ENCODE data around the gene ACTL10. TPM values are rescaled to one million over a fixed set of nuclear protein-coding genes. Genes with fewer than 3 reads are reported as not detected.
"Not testable (repeated sequence)": the region's sequence is repeated elsewhere in the genome, so short reads cannot be mapped to it uniquely, and the experiment has no call there.

The ACTL10 gene
- total and polyA plus RNA-seq, 7 donors = 0.54 to 4.5 (median 0.66) TPM

DNA sequence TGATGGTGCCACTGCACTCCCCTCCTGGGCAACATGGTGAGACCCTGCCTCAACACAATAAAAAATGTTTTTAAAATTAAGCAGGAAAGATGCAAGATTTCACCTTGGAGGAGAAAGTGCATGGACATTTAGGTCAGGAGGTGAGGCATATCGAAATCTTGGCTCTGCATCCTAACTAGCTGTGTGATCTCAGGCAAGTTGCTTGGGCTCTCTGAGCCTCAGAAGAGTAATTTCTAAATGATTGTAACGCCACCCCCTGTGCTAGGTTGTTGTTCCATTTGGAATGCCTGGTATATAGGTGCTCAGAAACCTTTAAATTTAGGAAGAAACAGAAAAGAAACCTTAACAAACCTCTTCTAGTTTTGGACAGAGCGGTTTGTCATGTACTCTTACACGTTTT, 40.6 kb upstream of the ACTL10 start:
- intact Hi-C loops (cut with DNase I) = no loop called here
- Histone ChIP-seq H3K27ac (no peak overlapping the region), H3K4me1 (no peaks in the 10 kb centered on the region), H3K9me3 (no peaks in the 10 kb centered on the region), H3K4me3 (no peak overlapping the region), H3K36me3 (peaks cover 14 to 85% (median 16%) of the 10 kb centered on the region in 4 donors), H3K27me3 (no peaks in the 10 kb centered on the region)
- no peak for TF ChIP-seq POLR2A (IDR thresholded peaks at IDR 0.05)
- TF ChIP-seq EP300 (IDR thresholded peaks at IDR 0.05) = no peak
- no peak for TF ChIP-seq CTCF (IDR thresholded peaks at IDR 0.05)
- TF ChIP-seq POLR2AphosphoS5 (IDR thresholded peaks at IDR 0.05) = no peak
- 97 to 98% methylated on average over 4 of the region's 4 CpGs for WGBS, 2 donors
- no peak for DNase-seq

GRCh38 chr20:33627577-33628216, 39.0 kb upstream of the ACTL10 start:
- WGBS, 2 donors = 96 to 98% methylated on average over 4 of the region's 4 CpGs
- Histone ChIP-seq H3K36me3 (peaks cover 14 to 91% (median 23%) of the 10 kb centered on the region in 4 donors), H3K9me3 (no peaks in the 10 kb centered on the region), H3K4me3 (no peak overlapping the region), H3K4me1 (no peaks in the 10 kb centered on the region), H3K27me3 (no peaks in the 10 kb centered on the region), H3K27ac (no peak overlapping the region)
- intact Hi-C loops (cut with DNase I) = no loop called here
- DNase-seq = no peak
- TF ChIP-seq EP300 (IDR thresholded peaks at IDR 0.05) (no peak), POLR2AphosphoS5 (IDR thresholded peaks at IDR 0.05) (no peak), POLR2A (IDR thresholded peaks at IDR 0.05) (no peak), CTCF (IDR thresholded peaks at IDR 0.05) (no peak)

DNA sequence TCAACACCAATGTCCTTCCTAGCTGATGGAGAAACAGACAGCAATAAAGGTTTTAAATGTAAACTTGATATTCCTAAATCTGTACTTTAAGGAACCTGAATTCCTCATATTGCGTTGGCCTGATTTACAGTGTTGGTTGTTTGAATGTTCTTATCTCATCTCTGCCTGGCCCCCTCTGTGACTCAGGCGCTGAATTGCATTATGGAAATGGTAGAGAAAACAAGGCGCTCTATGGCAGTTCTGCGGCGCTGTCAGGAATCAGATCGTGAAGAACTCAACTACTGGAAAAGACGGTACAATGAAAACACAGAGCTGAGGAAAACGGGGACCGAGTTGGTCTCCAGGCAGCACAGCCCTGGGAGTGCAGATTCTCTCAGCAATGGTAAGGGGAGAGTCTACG, 37.2 kb upstream of the ACTL10 start:
- Histone ChIP-seq H3K4me1 (no peaks in the 10 kb centered on the region), H3K27ac (no peak overlapping the region), H3K9me3 (no peaks in the 10 kb centered on the region), H3K36me3 (peaks cover 11 to 91% (median 23%) of the 10 kb centered on the region in 4 donors), H3K4me3 (no peak overlapping the region), H3K27me3 (no peaks in the 10 kb centered on the region)
- WGBS, 2 donors = 96 to 97% methylated on average over 10 of the region's 10 CpGs
- no peak for DNase-seq
- TF ChIP-seq POLR2AphosphoS5 (IDR thresholded peaks at IDR 0.05) (no peak), CTCF (IDR thresholded peaks at IDR 0.05) (no peak), EP300 (IDR thresholded peaks at IDR 0.05) (no peak), POLR2A (IDR thresholded peaks at IDR 0.05) (no peak)
- intact Hi-C loops (cut with DNase I) = no loop called here

DNA sequence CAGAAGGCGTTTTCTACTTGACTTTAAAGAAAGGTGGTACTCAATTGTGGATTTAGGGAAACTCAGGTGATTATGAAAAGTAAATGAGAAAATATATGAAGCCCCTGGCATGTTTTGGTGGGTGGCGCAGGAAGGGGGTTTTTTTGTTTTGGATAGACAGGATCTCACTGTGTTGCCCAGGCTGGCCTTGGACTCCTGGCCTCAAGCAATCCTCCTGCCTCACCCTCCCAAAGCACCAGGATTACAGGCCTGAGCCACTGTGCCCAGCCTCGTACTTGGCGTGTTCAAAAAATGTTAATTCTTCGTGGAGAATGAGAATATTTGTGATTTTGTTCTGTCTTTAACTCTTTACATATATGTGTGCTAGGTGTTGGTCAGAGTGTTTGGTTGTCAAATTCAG, 36.8 kb upstream of the ACTL10 start:
- Histone ChIP-seq H3K27me3 (no peaks in the 10 kb centered on the region), H3K9me3 (no peaks in the 10 kb centered on the region), H3K4me1 (no peaks in the 10 kb centered on the region), H3K36me3 (peaks cover 7 to 89% (median 22%) of the 10 kb centered on the region in 4 donors), H3K27ac (no peak overlapping the region), H3K4me3 (no peak overlapping the region)
- 93 to 94% methylated on average over 5 of the region's 5 CpGs for WGBS, 2 donors
- no peak for DNase-seq
- intact Hi-C loops (cut with DNase I) = no loop called here
- TF ChIP-seq EP300 (IDR thresholded peaks at IDR 0.05) = no peak
- TF ChIP-seq POLR2AphosphoS5 (IDR thresholded peaks at IDR 0.05) = no peak
- TF ChIP-seq POLR2A (IDR thresholded peaks at IDR 0.05) = no peak
- TF ChIP-seq CTCF (IDR thresholded peaks at IDR 0.05) = no peak

DNA sequence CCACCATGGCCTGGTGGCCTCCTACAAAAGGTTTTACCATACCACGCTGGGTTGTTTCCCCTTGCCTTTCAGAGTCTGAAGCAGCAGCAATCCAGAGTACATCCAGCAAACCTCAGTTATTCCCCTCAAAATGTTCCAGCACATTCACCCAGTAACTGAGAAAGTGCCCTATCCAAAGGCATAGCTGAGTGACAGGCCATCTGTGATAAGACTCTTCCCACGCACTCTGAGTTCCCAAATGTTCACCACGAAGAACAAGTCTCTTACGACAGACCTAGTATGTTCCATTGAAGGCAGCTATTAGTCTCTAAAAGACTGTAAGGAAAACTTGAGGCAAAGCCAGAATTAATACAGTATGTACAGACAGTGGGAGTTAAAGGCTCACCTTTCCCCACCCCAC, 36.2 kb upstream of the ACTL10 start:
- 96 to 97% methylated on average over 4 of the region's 4 CpGs for WGBS, 2 donors
- no peaks in the 10 kb centered on the region for H3K27me3 ChIP-seq
- H3K27ac ChIP-seq = no peak overlapping the region
- H3K9me3 ChIP-seq = no peaks in the 10 kb centered on the region
- intact Hi-C loops (cut with DNase I) = no loop called here
- no peak overlapping the region for H3K4me3 ChIP-seq
- peaks cover 4 to 89% (median 19%) of the 10 kb centered on the region in 4 donors for H3K36me3 ChIP-seq
- DNase-seq = no peak
- no peaks in the 10 kb centered on the region for H3K4me1 ChIP-seq
- TF ChIP-seq POLR2A (IDR thresholded peaks at IDR 0.05) = no peak
- TF ChIP-seq CTCF (IDR thresholded peaks at IDR 0.05) = no peak
- TF ChIP-seq EP300 (IDR thresholded peaks at IDR 0.05) = no peak
- no peak for TF ChIP-seq POLR2AphosphoS5 (IDR thresholded peaks at IDR 0.05)

DNA sequence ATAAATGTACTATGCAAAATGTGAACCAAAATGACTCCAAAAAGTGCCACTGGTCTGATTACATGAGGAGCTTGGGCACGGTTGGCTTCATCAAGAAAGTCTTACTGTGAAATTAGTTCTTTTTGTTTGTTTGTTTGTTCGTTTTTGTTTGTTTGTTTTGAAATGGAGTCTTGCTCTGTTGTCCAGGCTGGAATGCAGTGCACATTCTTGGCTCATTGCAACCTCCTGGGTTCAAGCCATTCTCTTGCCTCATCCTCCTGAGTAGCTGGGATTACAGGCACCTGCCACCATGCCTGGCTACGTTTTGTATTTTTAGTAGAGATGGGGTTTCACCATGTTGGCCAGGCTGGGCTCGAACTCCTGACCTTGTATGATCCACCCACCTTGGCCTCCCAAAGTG, 34.8 kb upstream of the ACTL10 start:
- intact Hi-C loops (cut with DNase I); H3K27ac ChIP-seq; H3K9me3 ChIP-seq; H3K27me3 ChIP-seq; H3K4me1 ChIP-seq; H3K4me3 ChIP-seq; DNase-seq: not testable (repeated sequence)
- 92 to 93% methylated on average over 4 of the region's 4 CpGs for WGBS, 2 donors
- H3K36me3 ChIP-seq = peaks cover 4 to 90% (median 24%) of the 10 kb centered on the region in 4 donors

Measured in sigmoid colon (tissue), 7 donors.